OCI-M1 (cell line): ENCODE measurements around the gene SCGB1C1.

Experiments used
- DNase-seq: peaks from one replicate; lab custom pipeline; 2025; lab: John Stamatoyannopoulos, UW

Gene SCGB1C1

DNA sequence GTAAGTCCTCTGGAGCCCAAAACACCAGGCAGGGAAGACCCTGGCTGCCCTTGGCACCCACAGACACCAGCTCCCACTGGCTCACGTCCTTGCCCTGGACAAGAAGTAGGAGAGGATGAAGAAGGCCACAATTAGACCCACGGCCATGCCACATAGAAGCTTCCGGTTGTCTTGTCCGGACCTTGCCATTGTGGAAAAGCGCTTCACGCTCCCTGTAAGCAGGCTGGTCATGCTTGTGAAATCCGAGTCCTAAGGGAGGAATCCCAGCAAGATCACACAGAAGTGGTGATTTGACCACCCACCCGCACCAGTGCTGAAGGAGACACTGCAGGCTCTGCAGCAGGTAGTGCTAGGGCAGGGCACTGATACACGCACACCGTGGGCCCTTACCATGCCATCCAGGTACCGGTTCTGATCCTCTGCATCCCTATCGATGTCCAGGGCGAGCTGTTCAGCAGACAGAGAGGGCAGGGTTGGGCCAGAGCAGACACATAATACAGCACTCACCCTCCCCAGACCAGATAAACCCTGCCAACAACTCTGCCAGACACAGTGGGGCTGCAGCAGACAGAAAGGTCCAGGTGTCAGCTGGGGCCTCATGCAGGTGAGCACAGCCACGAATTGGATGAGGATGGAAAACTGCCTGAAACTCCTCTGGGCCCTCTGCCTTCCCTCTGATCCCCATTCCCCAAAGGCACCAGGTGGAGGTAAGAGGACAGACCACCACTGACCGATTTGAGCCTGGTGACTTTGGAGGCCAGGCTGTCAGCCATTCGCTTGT is 12.5 kb downstream of the SCGB1C1 start:
- no peak for DNase-seq

DNA sequence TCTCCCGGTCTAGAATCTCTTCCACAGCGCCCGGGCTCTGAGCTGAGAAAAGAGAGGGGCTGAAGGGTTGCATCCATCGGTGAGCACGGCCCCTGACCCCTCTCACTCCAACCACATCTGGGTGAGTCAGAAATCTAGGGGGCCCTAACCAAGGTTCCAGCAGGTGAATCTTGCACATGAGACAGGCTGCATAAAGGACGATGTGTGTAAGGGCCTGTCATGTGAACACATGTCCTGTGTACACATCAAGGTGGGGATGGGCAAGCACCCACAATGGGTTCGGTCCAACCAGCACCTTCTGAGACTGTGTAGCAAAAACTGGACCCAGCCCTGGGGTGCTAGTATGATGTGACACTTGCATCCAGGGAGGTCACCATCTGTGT is 13.1 kb downstream of the SCGB1C1 start:
- DNase-seq = no peak

DNA sequence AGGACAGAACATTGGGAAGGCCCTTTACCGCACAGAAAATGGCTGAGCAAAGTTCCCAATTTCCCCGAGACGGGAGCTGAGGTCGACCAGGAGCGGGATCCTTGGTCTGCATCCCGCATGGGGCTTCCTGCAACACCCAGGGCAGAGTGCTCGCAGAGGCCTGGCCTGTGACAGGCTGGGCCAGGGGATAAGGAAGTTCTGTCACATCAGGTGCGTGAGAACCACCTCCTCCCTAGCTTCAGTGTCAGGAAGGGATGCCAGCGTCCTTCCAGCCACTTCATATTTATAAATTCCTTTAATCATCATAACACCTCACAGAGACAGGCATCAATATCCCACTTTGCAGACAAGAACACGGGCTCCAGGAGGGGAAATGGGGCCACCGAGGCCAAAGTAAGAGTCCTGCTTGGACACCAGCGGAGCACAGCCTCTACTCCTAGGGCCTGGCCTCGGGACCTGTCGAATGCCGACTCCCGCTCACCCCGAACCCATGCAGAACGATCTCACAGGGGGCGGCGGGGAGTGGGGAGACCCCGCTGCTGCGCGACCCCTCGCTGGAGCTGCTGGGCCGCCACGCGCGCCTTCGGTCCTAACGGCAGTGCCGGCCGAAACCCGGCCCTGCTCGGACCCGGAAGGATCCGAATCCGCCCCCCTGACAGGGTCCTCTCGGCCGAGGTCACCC is 13.8 kb downstream of the SCGB1C1 start:
- DNase-seq = peak; percentile 47

DNA sequence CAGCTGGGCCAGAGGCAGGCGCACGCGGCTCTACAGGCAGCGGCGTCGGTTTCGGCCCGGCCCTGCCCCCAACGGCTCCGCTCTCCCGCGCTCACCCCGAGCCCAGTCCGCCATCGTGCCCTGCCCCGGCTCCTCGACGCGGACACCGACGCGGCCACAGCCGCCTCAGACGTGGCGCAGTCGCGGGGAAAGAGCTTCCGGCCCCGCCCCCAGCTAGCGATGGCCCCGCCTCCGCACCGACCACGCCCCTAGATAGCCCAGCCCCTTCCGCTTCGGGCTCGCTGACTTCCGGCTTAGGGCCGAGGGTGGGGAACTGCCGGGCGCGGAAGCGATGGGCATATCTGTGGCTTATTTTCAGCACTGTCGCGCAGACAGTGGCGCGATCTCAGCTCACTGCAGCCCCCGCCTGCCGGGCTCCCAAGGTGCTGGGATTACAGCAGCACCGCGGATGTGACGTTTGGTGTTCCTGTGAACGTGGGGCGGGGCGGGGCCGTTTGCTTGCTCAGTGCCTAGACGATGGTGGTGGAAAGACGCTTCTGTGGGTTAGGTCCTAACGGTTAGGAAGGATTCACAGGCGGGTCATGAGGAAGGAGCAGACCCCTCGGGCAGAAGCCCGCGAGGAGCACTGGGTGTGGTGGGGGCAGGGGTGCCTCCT is 14.5 kb downstream of the SCGB1C1 start, which contains the start of the genes BET1L and RIC8A:
Gene BET1L (minus strand): TSS at position 192 of the 655 bp plus-strand sequence. CDS start 78 bp downstream, at position 114.
Gene RIC8A (plus strand): TSS at position 501 of the 655 bp plus-strand sequence. CDS start 1,147 bp downstream, outside the sequence.
- peak; percentile 98 for DNase-seq

DNA sequence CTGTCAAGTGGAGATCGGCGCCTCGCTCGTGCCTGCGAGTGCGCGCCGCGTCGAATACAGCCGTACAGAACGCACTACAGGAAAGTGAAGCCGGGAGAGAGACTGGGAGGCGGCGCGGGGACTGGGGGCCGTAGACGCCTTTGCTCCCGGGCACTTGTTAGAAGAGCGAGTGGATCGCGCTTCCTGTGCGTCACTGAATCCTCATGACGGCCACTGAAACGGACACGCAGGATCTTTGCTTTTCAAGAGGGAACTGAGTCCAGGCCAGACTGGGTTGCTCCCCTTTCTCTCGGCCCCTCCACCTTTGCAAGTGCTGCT is 14.9 kb downstream of the SCGB1C1 start:
- DNase-seq = no peak

DNA sequence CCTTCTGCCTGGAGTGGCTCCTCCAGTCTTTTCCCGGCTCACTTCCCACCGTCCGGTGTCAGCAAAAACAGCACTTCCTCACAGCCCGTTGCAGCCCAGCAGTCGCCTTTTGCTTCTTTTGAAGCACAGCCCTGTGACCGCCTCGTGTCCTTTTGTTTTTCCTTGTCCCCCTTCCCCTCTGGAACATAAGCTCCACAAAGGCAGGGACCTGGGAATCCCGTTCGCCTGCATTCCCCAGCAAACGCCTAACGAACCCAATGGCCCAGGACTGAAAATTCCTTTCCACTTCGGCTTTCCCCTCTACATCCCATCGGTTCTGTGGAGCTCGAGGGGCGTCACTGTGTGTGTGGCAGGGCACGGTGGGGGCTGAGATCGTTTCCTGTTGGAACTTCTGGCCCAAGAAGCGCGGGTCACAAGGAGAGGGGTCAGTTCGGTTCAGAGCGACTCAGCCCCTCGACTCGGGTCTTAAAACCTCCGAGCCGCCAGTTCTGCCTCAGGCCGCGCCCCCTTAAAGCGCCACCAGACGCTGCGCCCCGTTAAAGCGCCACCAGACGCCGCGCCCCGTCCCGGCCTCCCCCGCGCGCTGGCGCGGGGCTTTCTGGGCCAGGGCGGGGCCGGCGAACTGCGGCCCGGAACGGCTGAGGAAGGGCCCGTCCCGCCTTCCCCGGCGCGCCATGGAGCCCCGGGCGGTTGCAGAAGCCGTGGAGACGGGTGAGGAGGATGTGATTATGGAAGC is 15.5 kb downstream of the SCGB1C1 start:
- DNase-seq = peak; percentile 88

DNA sequence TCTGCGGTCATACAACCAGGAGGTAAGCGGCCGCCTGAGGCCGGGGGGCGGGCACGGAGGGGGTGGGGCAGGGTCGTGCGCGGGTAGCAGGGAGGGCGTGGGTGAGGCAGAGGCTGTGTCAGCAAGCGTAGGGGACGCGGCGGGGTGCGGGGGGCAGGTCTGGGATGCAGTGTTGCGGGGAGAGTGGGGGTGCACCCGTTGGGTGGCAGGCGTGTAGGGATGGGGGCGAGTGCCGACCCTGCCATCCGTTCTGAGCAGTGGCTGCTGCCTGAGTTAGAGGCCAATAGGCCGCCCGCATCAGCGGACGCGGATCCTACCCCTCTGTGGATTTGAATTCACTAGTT is 16.0 kb downstream of the SCGB1C1 start:
- DNase-seq = peak; percentile 23

DNA sequence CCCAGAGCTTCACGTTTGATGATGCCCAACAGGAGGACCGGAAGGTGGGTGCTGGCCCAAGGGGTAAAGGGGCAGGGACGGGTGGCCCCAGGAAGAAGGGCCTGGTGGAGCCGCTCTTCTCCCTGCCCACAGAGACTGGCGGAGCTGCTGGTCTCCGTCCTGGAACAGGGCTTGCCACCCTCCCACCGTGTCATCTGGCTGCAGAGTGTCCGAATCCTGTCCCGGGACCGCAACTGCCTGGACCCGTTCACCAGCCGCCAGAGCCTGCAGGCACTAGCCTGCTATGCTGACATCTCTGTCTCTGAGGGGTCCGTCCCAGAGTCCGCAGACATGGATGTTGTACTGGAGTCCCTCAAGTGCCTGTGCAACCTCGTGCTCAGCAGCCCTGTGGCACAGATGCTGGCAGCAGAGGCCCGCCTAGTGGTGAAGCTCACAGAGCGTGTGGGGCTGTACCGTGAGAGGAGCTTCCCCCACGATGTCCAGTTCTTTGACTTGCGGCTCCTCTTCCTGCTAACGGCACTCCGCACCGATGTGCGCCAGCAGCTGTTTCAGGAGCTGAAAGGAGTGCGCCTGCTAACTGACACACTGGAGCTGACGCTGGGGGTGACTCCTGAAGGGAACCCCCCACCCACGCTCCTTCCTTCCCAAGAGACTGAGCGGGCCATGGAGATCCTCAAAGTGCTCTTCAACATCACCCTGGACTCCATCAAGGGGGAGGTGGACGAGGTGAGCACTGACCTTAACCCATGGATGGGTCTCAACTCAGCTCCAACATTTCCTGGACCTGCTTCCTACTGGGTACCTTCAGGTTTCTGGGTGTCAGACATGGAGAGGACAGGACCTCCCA is 16.6 kb downstream of the SCGB1C1 start:
- DNase-seq = no peak

DNA sequence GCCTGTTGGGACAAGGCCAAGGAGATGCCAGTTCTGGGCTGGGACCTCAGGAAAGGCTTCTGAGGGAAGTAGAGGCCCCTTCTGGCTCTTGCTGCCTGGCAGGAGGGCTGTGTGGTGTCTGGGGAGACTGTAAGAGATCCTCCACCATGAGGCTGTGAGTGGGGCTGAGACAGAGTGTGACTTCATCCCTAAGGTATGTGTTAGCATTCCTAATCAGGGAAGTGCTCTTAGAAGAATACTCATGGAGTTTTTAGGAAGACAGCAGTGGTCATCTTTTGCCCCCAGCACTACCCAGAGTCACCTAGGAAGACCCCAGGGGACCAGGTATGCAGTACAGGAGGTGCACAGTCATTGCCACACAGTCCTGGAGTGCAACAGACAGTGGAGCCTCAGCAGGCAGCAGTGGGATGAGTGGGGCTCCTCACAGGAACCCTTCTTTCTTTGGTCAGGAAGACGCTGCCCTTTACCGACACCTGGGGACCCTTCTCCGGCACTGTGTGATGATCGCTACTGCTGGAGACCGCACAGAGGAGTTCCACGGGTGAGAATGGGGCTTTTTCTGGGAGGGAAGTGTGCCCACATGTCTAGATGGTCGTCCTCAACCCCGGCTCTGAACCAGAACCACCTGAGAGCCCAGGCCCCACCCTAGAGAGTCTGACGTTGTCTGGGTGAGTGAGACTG is 17.4 kb downstream of the SCGB1C1 start:
- no peak for DNase-seq

DNA sequence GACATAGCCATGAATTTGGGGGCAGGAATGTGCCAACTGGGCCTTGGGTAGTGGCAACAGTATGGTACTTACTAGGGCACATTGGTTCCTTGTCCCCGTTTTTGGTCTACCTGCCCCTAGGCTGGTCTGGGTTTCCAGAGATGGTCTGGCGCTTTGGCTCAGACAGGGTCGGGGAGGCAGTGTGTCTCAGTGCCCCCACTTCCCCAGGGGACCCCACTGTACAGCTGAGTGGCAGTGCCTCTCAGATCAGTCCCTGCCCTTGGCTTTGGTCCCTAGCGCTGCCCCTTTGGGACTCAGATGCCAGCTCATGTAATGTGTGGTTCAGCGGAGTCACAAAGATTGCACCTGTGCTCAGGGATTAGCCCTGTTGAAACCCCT is 17.9 kb downstream of the SCGB1C1 start:
- no peak for DNase-seq

DNA sequence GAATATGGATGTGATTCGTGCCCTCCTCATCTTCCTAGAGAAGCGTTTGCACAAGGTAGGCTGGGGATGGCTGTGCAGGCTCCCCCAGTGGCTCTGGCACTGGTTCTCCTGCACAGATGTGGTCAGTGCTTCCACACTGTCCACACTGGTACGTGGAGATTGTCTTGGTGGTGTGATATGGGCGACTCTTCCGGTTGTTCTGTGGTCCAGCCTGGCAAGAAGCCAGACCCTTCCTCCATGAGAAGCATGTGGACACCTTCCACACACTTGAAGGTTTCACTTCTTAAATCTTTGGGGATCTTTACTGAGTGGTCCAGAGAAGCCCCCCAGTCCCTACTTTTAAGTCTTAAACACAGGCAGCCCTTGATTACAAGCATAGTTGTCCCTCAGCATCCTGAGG is 18.4 kb downstream of the SCGB1C1 start:
- no peak for DNase-seq

DNA sequence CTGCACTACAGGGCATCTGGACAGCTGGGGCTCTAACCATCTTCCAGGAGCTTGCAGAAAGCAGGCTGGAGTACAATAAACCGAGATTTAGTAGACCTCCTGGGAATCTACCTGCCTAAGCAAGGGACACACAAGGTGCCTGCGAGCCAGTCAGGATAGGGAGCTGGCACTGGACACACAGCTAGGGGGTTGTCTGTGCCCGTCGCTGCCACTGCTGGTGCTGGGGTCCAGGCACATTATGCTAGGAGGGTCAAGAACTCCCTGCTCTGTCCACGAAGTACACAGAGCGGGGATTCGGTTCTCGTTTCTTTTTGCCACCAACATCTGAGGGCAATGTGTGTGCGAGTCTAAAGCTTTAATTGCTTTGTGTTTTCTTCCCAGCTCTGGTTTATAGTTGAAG is 18.9 kb downstream of the SCGB1C1 start:
- DNase-seq = no peak

DNA sequence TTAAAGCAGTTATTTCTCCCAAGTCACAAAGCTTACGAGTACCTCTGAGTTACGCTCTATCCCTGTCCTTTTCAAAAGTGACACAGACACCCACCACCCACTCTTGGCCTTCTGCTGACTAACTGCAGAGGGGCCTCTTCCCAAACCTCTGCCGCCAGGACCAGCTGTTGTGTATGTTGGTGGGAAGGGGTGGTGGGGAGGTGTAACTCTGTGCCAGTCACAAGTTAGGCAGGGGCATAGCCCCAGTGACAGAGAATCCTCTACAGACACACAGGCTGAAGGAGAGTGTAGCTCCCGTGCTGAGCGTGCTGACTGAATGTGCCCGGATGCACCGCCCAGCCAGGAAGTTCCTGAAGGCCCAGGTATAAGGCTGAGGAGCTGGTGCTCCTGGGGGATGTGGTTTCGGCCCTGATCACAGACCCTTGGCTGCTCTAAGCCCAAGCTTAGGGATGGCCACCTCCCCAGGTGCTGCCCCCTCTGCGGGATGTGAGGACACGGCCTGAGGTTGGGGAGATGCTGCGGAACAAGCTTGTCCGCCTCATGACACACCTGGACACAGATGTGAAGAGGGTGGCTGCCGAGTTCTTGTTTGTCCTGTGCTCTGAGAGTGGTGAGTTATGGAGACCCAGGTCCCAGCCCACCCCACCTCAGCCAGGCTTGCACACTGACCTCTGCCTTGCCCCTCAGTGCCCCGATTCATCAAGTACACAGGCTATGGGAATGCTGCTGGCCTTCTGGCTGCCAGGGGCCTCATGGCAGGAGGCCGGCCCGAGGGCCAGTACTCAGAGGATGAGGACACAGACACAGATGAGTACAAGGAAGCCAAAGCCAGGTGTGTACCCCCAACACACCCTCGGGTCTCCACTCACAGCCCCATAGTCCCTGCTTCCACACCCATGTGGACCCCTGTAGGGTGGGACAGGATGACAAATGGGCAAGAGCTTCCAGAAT is 19.5 kb downstream of the SCGB1C1 start:
- no peak for DNase-seq

DNA sequence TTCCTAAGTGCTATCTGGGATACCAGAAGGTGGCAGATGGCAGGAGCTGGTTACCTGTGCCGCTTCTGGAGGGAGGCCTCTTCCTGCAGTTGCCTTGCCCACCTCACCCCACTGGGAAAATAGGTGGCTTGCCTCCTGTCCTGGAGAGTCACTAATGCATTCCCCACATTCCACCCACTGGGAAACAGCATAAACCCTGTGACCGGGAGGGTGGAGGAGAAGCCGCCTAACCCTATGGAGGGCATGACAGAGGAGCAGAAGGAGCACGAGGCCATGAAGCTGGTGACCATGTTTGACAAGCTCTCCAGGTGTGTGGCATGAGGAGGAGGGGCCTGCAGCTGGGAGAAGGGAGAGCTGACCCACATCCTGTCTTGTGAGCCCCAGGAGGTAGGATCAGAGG is 20.2 kb downstream of the SCGB1C1 start:
- DNase-seq = no peak

DNA sequence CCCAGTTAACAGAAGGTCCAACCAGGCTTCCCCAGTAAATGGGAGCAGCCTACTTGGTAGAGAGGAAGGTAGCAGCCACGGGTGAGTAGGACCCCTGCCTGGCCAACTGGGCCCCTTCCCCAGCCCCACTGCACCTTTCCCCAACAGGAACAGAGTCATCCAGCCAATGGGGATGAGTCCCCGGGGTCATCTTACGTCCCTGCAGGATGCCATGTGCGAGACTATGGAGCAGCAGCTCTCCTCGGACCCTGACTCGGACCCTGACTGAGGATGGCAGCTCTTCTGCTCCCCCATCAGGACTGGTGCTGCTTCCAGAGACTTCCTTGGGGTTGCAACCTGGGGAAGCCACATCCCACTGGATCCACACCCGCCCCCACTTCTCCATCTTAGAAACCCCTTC is 21.2 kb downstream of the SCGB1C1 start:
- DNase-seq = no peak

DNA sequence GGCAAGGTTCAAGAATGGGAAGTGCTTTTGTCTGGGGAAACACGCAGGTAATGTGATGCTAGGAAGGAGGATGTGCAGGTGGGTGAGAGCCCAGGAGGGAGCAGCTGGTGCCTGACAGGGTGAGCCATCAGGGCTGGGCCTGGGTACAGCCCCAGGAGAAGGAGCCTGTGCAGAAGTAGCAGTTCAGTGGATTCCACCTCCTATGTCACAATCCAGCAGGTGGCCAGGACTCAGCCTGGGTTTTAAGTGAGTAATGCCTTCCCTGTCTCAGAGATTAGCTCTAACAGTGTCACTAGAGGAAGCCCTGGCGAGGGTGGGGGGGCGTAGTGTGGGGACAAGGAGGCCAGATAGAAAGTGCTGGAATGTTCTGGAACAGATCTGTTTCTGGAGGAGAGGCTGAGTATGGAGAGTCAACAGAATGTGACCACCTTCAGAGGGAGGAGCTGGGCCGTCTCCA is 22.7 kb downstream of the SCGB1C1 start:
- no peak for DNase-seq

DNA sequence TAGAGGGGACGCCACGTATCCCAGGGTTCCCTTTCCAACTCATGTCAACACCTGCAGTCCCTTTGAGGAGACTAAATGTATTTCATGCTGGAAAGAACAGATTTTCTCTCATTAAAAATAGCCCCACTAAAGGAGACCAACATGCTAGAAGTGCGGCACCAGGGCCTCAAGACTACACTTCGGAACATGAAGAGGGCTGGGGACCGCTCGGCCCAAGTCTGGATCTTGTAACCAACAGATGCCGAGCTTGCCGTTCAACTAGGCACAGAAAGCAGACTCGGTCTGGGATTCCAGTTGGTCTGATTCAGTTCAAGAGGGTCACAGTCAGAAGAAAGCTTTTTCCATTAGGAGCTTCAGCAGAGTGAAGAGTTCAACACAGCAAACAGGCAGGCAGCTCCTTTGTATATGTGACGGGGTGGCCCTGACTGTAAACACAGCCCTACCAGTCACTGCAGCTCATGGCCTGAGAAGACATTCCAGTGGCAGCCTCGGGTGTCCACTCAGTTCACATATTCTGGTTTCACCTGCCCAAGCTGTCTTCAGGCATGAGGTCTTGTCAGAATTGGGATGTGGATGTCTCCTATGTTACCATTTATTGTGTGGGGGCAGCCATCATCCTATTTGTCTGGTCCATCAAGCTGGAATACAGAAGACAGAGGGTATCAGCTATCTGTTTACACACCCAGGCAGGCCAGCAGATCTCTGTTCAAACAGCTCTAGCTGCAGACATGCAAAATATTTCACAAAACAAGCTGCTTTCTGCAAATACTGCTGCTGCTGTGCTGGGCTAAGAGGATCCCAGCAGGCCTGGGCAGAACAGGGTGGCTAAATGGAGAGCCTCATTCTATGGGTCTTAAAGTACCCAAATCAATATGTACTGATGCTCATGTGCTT is 23.4 kb downstream of the SCGB1C1 start:
- DNase-seq = no peak

DNA sequence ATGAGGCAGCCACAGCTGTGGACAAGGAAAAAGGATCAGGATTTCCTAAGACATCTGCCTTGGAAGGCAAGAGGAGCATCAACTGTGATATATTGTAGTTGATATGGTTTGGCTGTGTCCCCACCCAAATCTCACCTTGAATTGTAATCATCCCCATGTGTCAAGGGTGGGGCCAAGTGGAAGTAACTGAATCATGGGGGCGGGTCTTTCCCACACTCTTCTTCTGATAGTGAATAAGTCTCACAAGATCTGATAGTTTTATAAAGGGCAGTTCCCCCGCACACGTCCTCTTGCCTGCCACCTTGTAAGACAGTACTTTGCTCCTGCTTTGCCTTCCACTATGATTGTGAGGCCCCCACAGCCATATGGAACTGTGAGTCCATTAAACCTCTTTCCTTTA is 24.8 kb downstream of the SCGB1C1 start:
- no peak for DNase-seq
